Osteoblast (primary cell): ENCODE data around the gene NTSR2. TPM values are rescaled to one million over a fixed set of nuclear protein-coding genes. Genes with fewer than 3 reads are reported as not detected.

Source experiments
- DNase-seq: peaks from one replicate; pipeline ENCODE4 v3.0.0; 2011; ENCODE audit warnings: low spot score, mixed read lengths; ENCODE audit not compliant: insufficient read length; ENCODE audit errors: missing footprints
- H2AFZ ChIP-seq: 2 replicates; pipeline ENCODE4 v1.6.0; 2011; ENCODE audit warnings: mild to moderate bottlenecking, low read length
- H3K27ac ChIP-seq: 2 replicates; pipeline ENCODE4 v1.5.1; 2011; ENCODE audit warnings: mild to moderate bottlenecking, low read depth, low read length, moderate library complexity
- H3K27me3 ChIP-seq: 2 replicates; pipeline ENCODE4 v1.6.0; 2012; ENCODE audit warnings: mild to moderate bottlenecking, control low read depth, inconsistent platforms, low read length, moderate library complexity; ENCODE audit not compliant: insufficient read depth
- H3K36me3 ChIP-seq: 2 replicates; pipeline ENCODE4 v1.5.1; 2011; ENCODE audit warnings: mild to moderate bottlenecking, low read length, control low read depth, moderate library complexity; ENCODE audit not compliant: insufficient read depth
- H3K4me1 ChIP-seq: 2 replicates; pipeline ENCODE4 v1.5.1; 2011; ENCODE audit warnings: mild to moderate bottlenecking, low read length, control low read depth, moderate library complexity; ENCODE audit not compliant: insufficient read depth
- H3K4me2 ChIP-seq: 2 replicates; pipeline ENCODE4 v1.6.0; 2011; ENCODE audit warnings: mild to moderate bottlenecking, low read length; ENCODE audit not compliant: insufficient read depth
- H3K4me3 ChIP-seq: fragments of 200-600 bp; sonication (generic); 3 replicates; pipeline ENCODE4 v1.5.1; 2012; ENCODE audit warnings: mild to moderate bottlenecking, low read length, inconsistent platforms; ENCODE audit not compliant: insufficient read depth
- H3K79me2 ChIP-seq: 2 replicates; pipeline ENCODE4 v1.6.0; 2012; ENCODE audit warnings: mild to moderate bottlenecking, low read length, control low read depth, inconsistent platforms; ENCODE audit not compliant: insufficient read depth
- H3K9me3 ChIP-seq: 2 replicates; pipeline ENCODE4 v1.5.1; 2011; ENCODE audit warnings: low read depth, low read length, control low read depth
- H4K20me1 ChIP-seq: 2 replicates; pipeline ENCODE4 v1.6.0; 2012; ENCODE audit warnings: mild to moderate bottlenecking, low read length, control low read depth; ENCODE audit not compliant: insufficient read depth
- total RNA-seq: library from RNA; depleted of rRNA; stranded (reverse); fragments of >200 nt; gene quantifications from 2 replicates; pipeline ENCODE4 v1.2.3, GENCODE V29; 2012
- TF ChIP-seq, protein P1 (sequence below): IDR thresholded peaks from 2 replicates; pipeline ENCODE4 v1.5.1; 2011; ENCODE audit warnings: mild to moderate bottlenecking, low read depth, low read length, moderate library complexity; ENCODE audit errors: extremely low read depth

The NTSR2 gene
- total RNA-seq, 1 donor = not detected

DNA sequence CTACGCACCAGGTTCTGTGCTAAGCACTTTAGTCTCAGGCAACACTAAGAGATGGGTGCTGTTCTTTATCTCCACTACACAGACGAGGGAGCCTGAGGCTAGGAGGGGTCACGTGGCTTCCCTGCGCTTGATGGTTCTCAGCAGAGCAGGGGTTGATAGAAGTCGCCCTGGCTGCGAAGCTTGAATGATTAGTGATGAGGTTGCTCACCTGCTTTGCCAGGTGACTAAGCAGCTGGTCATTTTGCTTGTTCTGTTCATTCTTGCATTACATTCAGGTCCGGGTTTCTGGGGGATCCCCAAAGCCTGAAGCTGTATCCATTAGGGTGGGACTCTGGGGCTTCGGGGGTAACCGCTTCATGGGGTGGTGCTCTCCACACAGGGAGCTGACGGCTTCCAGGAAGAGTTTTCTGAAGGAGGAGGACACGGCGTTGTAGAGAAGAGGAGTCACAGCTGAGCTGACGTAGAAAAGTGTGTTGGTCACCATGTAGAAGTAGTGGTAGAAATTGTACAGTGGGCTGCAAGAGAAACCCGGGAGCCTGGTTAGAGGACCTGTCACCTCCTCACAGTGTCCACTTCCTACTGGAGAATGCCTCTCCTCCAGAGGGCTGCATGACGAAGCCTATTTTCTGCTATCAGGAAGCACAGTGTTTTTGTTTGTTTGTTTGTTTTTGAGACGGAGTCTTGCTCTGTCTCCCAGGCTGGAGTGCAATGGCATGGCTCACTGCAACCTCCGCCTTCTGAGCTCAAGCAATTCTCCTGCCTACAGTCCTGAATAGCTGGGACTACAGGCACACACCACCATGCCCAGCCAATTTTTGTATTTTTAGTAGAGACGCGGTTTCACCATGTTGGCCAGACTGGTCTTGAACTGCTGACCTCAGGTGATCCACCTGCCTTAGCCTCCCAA is 11.5 kb downstream of the NTSR2 start:
- no peak overlapping the region for H2AFZ ChIP-seq
- H3K36me3 ChIP-seq = no peaks in the 10 kb centered on the region
- H3K27me3 ChIP-seq = peaks cover 12% of the 10 kb centered on the region
- no peak overlapping the region for H3K27ac ChIP-seq
- no peaks in the 10 kb centered on the region for H4K20me1 ChIP-seq
- no peaks in the 10 kb centered on the region for H3K4me1 ChIP-seq
- H3K9me3 ChIP-seq = no peaks in the 10 kb centered on the region
- DNase-seq = no peak
- H3K4me3 ChIP-seq = no peak overlapping the region
- TF ChIP-seq, protein P1, sequence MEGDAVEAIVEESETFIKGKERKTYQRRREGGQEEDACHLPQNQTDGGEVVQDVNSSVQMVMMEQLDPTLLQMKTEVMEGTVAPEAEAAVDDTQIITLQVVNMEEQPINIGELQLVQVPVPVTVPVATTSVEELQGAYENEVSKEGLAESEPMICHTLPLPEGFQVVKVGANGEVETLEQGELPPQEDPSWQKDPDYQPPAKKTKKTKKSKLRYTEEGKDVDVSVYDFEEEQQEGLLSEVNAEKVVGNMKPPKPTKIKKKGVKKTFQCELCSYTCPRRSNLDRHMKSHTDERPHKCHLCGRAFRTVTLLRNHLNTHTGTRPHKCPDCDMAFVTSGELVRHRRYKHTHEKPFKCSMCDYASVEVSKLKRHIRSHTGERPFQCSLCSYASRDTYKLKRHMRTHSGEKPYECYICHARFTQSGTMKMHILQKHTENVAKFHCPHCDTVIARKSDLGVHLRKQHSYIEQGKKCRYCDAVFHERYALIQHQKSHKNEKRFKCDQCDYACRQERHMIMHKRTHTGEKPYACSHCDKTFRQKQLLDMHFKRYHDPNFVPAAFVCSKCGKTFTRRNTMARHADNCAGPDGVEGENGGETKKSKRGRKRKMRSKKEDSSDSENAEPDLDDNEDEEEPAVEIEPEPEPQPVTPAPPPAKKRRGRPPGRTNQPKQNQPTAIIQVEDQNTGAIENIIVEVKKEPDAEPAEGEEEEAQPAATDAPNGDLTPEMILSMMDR = no peak
- no peak overlapping the region for H3K4me2 ChIP-seq
- H3K79me2 ChIP-seq = no peaks in the 10 kb centered on the region

DNA sequence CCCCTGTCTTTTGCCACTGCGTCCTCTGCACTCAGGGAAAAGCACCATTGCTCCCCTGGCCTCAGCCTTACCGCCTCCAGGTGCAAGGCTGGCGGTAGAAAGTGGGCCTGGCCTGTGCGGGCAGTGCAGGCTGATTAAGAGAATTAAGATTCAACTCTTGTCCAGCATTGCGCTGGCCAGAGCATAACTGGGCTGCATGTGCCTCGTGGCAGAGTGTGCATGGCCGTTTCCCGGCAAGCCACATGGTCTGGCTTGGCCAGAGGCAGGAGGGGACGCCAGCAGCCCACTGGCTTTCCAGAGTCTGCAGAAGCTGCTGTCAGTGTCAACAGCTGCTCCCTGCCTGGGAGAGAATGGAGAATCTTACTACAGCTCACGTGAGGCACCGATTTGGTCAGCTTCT is 12.3 kb downstream of the NTSR2 start:
- no peaks in the 10 kb centered on the region for H3K9me3 ChIP-seq
- H3K36me3 ChIP-seq = no peaks in the 10 kb centered on the region
- no peak overlapping the region for H3K4me3 ChIP-seq
- H2AFZ ChIP-seq = no peak overlapping the region
- no peaks in the 10 kb centered on the region for H4K20me1 ChIP-seq
- H3K79me2 ChIP-seq = no peaks in the 10 kb centered on the region
- no peaks in the 10 kb centered on the region for H3K4me1 ChIP-seq
- H3K27me3 ChIP-seq = peaks cover 16% of the 10 kb centered on the region
- TF ChIP-seq, protein P1 = no peak
- no peak overlapping the region for H3K27ac ChIP-seq
- DNase-seq = no peak
- H3K4me2 ChIP-seq = no peak overlapping the region

DNA sequence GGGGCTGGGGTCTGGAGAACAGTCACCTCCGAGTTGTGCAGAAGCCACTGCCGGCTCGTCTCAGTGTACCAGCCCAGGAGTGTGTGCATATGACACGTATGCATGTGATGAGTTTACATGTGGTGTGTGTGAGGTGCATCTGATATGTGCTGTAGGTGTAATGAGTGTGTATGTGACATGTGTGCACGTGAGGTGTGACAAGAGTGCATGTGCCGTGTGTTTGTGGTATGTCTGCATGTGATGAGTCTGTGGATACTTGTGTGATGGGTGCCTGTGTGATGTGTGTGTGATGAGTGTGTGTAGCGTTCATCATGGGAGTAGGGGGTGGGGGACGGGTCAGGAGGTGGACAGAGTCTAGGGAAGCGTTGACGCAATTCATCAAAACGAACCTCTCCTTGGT is 12.8 kb downstream of the NTSR2 start:
- DNase-seq = no peak
- Histone ChIP-seq H3K4me1 (no peaks in the 10 kb centered on the region), H3K4me3 (no peak overlapping the region), H2AFZ (no peak overlapping the region), H3K27me3 (peaks cover 16% of the 10 kb centered on the region), H3K27ac (no peak overlapping the region), H4K20me1 (no peaks in the 10 kb centered on the region), H3K4me2 (no peak overlapping the region), H3K36me3 (no peaks in the 10 kb centered on the region), H3K79me2 (no peaks in the 10 kb centered on the region), H3K9me3 (no peaks in the 10 kb centered on the region)
- TF ChIP-seq, protein P1 = no peak

DNA sequence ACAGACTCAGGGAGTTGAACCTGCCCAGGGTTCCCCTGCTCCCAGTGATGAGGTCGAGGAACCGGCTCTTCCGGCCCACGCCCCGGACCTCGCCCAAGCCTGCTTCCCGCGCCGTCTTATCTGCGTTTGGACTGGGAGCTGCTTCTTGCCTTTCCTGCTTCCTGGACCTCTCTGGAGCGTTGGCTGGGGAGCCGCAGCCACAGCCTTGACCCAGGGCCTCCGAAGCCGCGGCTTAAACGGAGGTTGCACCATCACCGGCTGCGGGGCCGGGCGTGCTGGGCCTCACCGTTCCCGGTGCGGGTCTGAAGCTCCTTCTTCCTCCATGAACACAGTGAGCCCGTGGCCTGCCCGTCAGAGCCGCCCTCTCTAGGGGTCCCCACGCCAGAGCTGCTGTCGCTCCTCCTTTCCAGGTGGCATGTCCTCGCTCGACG is 13.3 kb downstream of the NTSR2 start:
- no peak overlapping the region for H3K27ac ChIP-seq
- H3K4me2 ChIP-seq = no peak overlapping the region
- H3K9me3 ChIP-seq = no peaks in the 10 kb centered on the region
- H3K36me3 ChIP-seq = no peaks in the 10 kb centered on the region
- TF ChIP-seq, protein P1 = no peak
- peaks cover 15% of the 10 kb centered on the region for H3K27me3 ChIP-seq
- no peaks in the 10 kb centered on the region for H4K20me1 ChIP-seq
- no peaks in the 10 kb centered on the region for H3K4me1 ChIP-seq
- DNase-seq = no peak
- no peak overlapping the region for H3K4me3 ChIP-seq
- no peak overlapping the region for H2AFZ ChIP-seq
- no peaks in the 10 kb centered on the region for H3K79me2 ChIP-seq
